GM03348 (cell line): ENCODE results near the gene DZIP3.
"Not testable (repeated sequence)": the region's sequence is repeated elsewhere in the genome, so short reads cannot be mapped to it uniquely, and the experiment has no call there.

Source experiments
- DNase-seq: peaks from one replicate; pipeline ENCODE4 v3.0.0; 2012; ENCODE audit warnings: low spot score

DZIP3 gene

GRCh38 chr3:108602249-108602934 is 12.9 kb downstream of the DZIP3 start:
- DNase-seq = no peak

- DNase-seq = no peak
These were observed 13.4 kb downstream of the DZIP3 start for GRCh38 chr3:108602935-108603294.

GRCh38 chr3:108603691-108604090 is 14.2 kb downstream of the DZIP3 start:
- peak; percentile 15 for DNase-seq

- no peak for DNase-seq
These were observed 15.5 kb downstream of the DZIP3 start for GRCh38 chr3:108605028-108605427.

- no peak for DNase-seq
These were observed 16.0 kb downstream of the DZIP3 start for GRCh38 chr3:108605491-108605890.

GRCh38 chr3:108608750-108609149 is 19.2 kb downstream of the DZIP3 start:
- DNase-seq = no peak

GRCh38 chr3:108610651-108611050 is 21.1 kb downstream of the DZIP3 start:
- DNase-seq = no peak

- DNase-seq = not testable (repeated sequence)
These were observed 26.6 kb downstream of the DZIP3 start for GRCh38 chr3:108616090-108616489.

- no peak for DNase-seq
These were observed 30.7 kb downstream of the DZIP3 start for GRCh38 chr3:108620250-108620649.

GRCh38 chr3:108623504-108623903 is 34.0 kb downstream of the DZIP3 start:
- DNase-seq = no peak

GRCh38 chr3:108629974-108630373 is 40.5 kb downstream of the DZIP3 start:
- DNase-seq = no peak

- DNase-seq = no peak
These were observed 53.0 kb downstream of the DZIP3 start for GRCh38 chr3:108642526-108642925.

- DNase-seq = no peak
These were observed 55.8 kb downstream of the DZIP3 start for GRCh38 chr3:108645364-108645763.

GRCh38 chr3:108655664-108656063 is 66.1 kb downstream of the DZIP3 start:
- not testable (repeated sequence) for DNase-seq

GRCh38 chr3:108661699-108662098 is 72.2 kb downstream of the DZIP3 start:
- peak; percentile 4 for DNase-seq

- DNase-seq = peak; percentile 81
These were observed 72.7 kb downstream of the DZIP3 start for GRCh38 chr3:108662142-108662738.

- no peak for DNase-seq
These were observed 74.7 kb downstream of the DZIP3 start for GRCh38 chr3:108664266-108664665.

GRCh38 chr3:108667312-108667711 is 77.8 kb downstream of the DZIP3 start:
- no peak for DNase-seq

GRCh38 chr3:108669208-108669607 is 79.7 kb downstream of the DZIP3 start:
- DNase-seq = no peak

- DNase-seq = no peak
These were observed 83.2 kb downstream of the DZIP3 start for GRCh38 chr3:108672701-108673100.

- DNase-seq = no peak
These were observed 84.6 kb downstream of the DZIP3 start for GRCh38 chr3:108673988-108674661.

GRCh38 chr3:108677811-108678210 is 88.3 kb downstream of the DZIP3 start:
- no peak for DNase-seq

GRCh38 chr3:108692286-108692685 is 102.8 kb downstream of the DZIP3 start:
- not testable (repeated sequence) for DNase-seq
